ENCODE measurements around the gene AZGP1.
"Not testable (repeated sequence)": the region's sequence is repeated elsewhere in the genome, so short reads cannot be mapped to it uniquely, and the experiment has no call there.

DNA sequence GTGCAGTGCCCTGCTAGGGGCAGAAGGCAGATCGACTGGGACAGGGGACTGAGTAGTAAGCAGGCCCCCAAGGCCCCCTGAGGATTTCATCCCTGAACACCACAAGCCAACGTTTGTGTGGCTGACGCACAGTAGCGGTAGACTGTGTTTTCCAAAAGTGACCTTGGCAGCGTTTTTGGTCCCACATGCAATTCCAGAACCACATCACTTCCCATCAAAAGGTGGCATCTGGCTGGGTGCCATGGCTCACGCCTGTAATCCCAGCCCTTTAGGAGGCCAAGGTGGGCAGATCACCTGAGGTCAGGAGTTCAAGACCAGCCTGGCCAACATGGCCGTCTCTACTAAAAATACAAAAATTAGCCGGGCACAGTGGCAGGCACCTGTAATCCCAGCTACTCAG is 34.1 kb upstream of the AZGP1 start:
- TF ChIP-seq, protein P1, sequence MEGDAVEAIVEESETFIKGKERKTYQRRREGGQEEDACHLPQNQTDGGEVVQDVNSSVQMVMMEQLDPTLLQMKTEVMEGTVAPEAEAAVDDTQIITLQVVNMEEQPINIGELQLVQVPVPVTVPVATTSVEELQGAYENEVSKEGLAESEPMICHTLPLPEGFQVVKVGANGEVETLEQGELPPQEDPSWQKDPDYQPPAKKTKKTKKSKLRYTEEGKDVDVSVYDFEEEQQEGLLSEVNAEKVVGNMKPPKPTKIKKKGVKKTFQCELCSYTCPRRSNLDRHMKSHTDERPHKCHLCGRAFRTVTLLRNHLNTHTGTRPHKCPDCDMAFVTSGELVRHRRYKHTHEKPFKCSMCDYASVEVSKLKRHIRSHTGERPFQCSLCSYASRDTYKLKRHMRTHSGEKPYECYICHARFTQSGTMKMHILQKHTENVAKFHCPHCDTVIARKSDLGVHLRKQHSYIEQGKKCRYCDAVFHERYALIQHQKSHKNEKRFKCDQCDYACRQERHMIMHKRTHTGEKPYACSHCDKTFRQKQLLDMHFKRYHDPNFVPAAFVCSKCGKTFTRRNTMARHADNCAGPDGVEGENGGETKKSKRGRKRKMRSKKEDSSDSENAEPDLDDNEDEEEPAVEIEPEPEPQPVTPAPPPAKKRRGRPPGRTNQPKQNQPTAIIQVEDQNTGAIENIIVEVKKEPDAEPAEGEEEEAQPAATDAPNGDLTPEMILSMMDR (IDR thresholded peaks at IDR 0.05): not testable (repeated sequence)
- not testable (repeated sequence) for TF ChIP-seq ESRRA, FOXP1 (CRISPR knock-in tag; IDR thresholded peaks at IDR 0.05; ENCODE audit: borderline replicate concordance)
- TF ChIP-seq, protein P2, sequence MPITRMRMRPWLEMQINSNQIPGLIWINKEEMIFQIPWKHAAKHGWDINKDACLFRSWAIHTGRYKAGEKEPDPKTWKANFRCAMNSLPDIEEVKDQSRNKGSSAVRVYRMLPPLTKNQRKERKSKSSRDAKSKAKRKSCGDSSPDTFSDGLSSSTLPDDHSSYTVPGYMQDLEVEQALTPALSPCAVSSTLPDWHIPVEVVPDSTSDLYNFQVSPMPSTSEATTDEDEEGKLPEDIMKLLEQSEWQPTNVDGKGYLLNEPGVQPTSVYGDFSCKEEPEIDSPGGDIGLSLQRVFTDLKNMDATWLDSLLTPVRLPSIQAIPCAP (CRISPR knock-in tag; IDR thresholded peaks at IDR 0.05): not testable (repeated sequence)
- TF ChIP-seq, protein P3, sequence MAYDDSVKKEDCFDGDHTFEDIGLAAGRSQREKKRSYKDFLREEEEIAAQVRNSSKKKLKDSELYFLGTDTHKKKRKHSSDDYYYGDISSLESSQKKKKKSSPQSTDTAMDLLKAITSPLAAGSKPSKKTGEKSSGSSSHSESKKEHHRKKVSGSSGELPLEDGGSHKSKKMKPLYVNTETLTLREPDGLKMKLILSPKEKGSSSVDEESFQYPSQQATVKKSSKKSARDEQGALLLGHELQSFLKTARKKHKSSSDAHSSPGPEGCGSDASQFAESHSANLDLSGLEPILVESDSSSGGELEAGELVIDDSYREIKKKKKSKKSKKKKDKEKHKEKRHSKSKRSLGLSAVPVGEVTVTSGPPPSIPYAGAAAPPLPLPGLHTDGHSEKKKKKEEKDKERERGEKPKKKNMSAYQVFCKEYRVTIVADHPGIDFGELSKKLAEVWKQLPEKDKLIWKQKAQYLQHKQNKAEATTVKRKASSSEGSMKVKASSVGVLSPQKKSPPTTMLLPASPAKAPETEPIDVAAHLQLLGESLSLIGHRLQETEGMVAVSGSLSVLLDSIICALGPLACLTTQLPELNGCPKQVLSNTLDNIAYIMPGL (CRISPR knock-in tag; IDR thresholded peaks at IDR 0.05): not testable (repeated sequence)
- TF ChIP-seq, protein P4, sequence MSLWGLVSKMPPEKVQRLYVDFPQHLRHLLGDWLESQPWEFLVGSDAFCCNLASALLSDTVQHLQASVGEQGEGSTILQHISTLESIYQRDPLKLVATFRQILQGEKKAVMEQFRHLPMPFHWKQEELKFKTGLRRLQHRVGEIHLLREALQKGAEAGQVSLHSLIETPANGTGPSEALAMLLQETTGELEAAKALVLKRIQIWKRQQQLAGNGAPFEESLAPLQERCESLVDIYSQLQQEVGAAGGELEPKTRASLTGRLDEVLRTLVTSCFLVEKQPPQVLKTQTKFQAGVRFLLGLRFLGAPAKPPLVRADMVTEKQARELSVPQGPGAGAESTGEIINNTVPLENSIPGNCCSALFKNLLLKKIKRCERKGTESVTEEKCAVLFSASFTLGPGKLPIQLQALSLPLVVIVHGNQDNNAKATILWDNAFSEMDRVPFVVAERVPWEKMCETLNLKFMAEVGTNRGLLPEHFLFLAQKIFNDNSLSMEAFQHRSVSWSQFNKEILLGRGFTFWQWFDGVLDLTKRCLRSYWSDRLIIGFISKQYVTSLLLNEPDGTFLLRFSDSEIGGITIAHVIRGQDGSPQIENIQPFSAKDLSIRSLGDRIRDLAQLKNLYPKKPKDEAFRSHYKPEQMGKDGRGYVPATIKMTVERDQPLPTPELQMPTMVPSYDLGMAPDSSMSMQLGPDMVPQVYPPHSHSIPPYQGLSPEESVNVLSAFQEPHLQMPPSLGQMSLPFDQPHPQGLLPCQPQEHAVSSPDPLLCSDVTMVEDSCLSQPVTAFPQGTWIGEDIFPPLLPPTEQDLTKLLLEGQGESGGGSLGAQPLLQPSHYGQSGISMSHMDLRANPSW (CRISPR knock-in tag; conservative IDR thresholded peaks at IDR 0.05; ENCODE audit: low read depth): not testable (repeated sequence)

All from WTC11 (cell line).